ENCODE measurements around the gene USP17L20.
"Not testable (repeated sequence)": the region's sequence is repeated elsewhere in the genome, so short reads cannot be mapped to it uniquely, and the experiment has no call there.

GRCh38 chr4:9234085-9234484, 23.8 kb upstream of the USP17L20 start, which contains the start of gene USP17L15:
- TF ChIP-seq CTCF, POLR2A (IDR thresholded peaks at IDR 0.05): not testable (repeated sequence)

All from adrenal gland (tissue), 5 donors.